PC-9 (cell line): ENCODE data around the gene HS3ST3B1. TPM values are rescaled to one million over a fixed set of nuclear protein-coding genes. Genes with fewer than 3 reads are reported as not detected.

Experiments used
- BruUV-seq: library from RNA; stranded (reverse); fragments of 400-500 nt; replicated peaks from 2 replicates; lab custom pipeline; 2021; lab: Mats Ljungman, UMichigan
- CTCF ChIA-PET: fragments of 300-600 bp; sonication (Branson Sonifier 250); formaldehyde crosslinking; loops from one replicate; lab custom pipeline; 2022; ENCODE audit warnings: antibody characterized with exemption; lab: Charles Lee
- POLR2A ChIA-PET: fragments of 300-600 bp; sonication (Branson Sonifier 250); formaldehyde crosslinking; loops from one replicate; lab custom pipeline; 2022; ENCODE audit warnings: antibody characterized with exemption; ENCODE audit not compliant: unreplicated experiment; lab: Charles Lee
- DNase-seq, 2 experiments: peaks; one replicate each; pipeline versions ENCODE4 v3.0.0 to v3.0.0-alpha.2; 2015 to 2022; ENCODE audit warnings: mixed read lengths in 1 of 2
- H2AFZ ChIP-seq: fragments of 200-600 bp; sonication (generic); 2 replicates; pipeline ENCODE4 v1.8.1; 2017; ENCODE audit warnings: antibody characterized with exemption
- H3F3A ChIP-seq: fragments of 200-600 bp; sonication (generic); 2 replicates; pipeline ENCODE4 v1.8.1; 2017; ENCODE audit warnings: antibody characterized with exemption, mild to moderate bottlenecking, low read depth; ENCODE audit not compliant: insufficient read depth
- H3K27ac ChIP-seq: fragments of 200-600 bp; sonication (generic); 2 replicates; pipeline ENCODE4 v1.6.1; 2016; ENCODE audit warnings: mixed run types
- H3K27me3 ChIP-seq: fragments of 200-600 bp; sonication (generic); 2 replicates; pipeline ENCODE4 v1.6.1; 2016; ENCODE audit warnings: low read depth, mixed run types; ENCODE audit not compliant: insufficient read depth
- H3K36me3 ChIP-seq: fragments of 200-600 bp; sonication (generic); 2 replicates; pipeline ENCODE4 v1.6.1; 2016; ENCODE audit warnings: low read depth, mixed run types
- H3K4me1 ChIP-seq: fragments of 200-600 bp; sonication (generic); replicated peaks from 2 replicates; pipeline ENCODE4 v1.6.1; 2016; ENCODE audit warnings: mixed run types; ENCODE audit not compliant: insufficient read depth
- H3K4me2 ChIP-seq: fragments of 200-600 bp; sonication (generic); 2 replicates; pipeline ENCODE4 v1.6.1; 2017; ENCODE audit warnings: mixed run types
- H3K4me3 ChIP-seq: fragments of 200-600 bp; sonication (generic); 2 replicates; pipeline ENCODE4 v1.6.1; 2016; ENCODE audit warnings: mixed run types
- H3K79me2 ChIP-seq: fragments of 200-600 bp; sonication (generic); 2 replicates; pipeline ENCODE4 v1.6.1; 2017; ENCODE audit warnings: low read depth, mixed run types
- H3K9me2 ChIP-seq: fragments of 200-600 bp; sonication (generic); 2 replicates; pipeline ENCODE4 v1.8.1; 2017; ENCODE audit warnings: mild to moderate bottlenecking; ENCODE audit not compliant: insufficient read depth
- H3K9me3 ChIP-seq: fragments of 200-600 bp; sonication (generic); 2 replicates; pipeline ENCODE4 v1.8.1; 2016; ENCODE audit warnings: low read depth; ENCODE audit not compliant: insufficient read depth
- H4K20me1 ChIP-seq: fragments of 200-600 bp; sonication (generic); 2 replicates; pipeline ENCODE4 v1.8.1; 2017; ENCODE audit not compliant: insufficient read depth
- CTCF ChIP-seq: fragments of 200-600 bp; sonication (generic); conservative IDR thresholded peaks from 2 replicates; pipeline ENCODE4 v1.6.1; 2017; ENCODE audit warnings: mixed run types, antibody characterized with exemption, mild to moderate bottlenecking, moderate library complexity
- EZH2 ChIP-seq: fragments of 200-600 bp; sonication (generic); IDR thresholded peaks from 2 replicates; pipeline ENCODE4 v1.8.0; 2017; ENCODE audit warnings: antibody characterized with exemption, low read depth
- intact Hi-C: fragments of 100-400 bp; cut with micrococcal nuclease; formaldehyde crosslinking; loops from one replicate; pipeline ENCODE4 v1.10.0; 2022; ENCODE audit not compliant: unreplicated experiment
- total RNA-seq: library from RNA; stranded (reverse); gene quantifications from 2 replicates; pipeline ENCODE4 v1.2.3, GENCODE V29; 2021

The HS3ST3B1 gene
- total RNA-seq, 1 experiment from 2014 or later = not detected

GRCh38 chr17:14376666-14377065 lies 75.8 kb downstream of the HS3ST3B1 start:
- Histone ChIP-seq H3K4me2 (no peak overlapping the region), H3K27ac (no peak overlapping the region), H3K36me3 (no peaks in the 10 kb centered on the region), H2AFZ (no peak overlapping the region), H4K20me1 (no peaks in the 10 kb centered on the region), H3K4me1 (no peaks in the 10 kb centered on the region), H3K9me2 (no peaks in the 10 kb centered on the region), H3F3A (no peaks in the 10 kb centered on the region), H3K27me3 (no peaks in the 10 kb centered on the region; the same call in 1 of the 2 replicates), H3K4me3 (no peak overlapping the region), H3K79me2 (no peaks in the 10 kb centered on the region), H3K9me3 (no peaks in the 10 kb centered on the region)
- intact Hi-C loops = no loop called here
- POLR2A ChIA-PET = no interaction called here
- DNase-seq = no peak
- CTCF ChIA-PET = no interaction called here
- no peak for TF ChIP-seq CTCF
- no peak for TF ChIP-seq EZH2
- BruUV-seq = no TSS peak

- no peak overlapping the region for H3K4me2 ChIP-seq
- peaks cover 18% of the 10 kb centered on the region; the same call in 1 of the 2 replicates for H3K27me3 ChIP-seq
- no TSS peak for BruUV-seq
- H3K27ac ChIP-seq = no peak overlapping the region
- CTCF ChIA-PET = no interaction called here
- H3K4me1 ChIP-seq = no peaks in the 10 kb centered on the region
- no peak for DNase-seq
- intact Hi-C loops = no loop called here
- TF ChIP-seq EZH2 (no peak), CTCF (no peak)
- H3K9me3 ChIP-seq = no peaks in the 10 kb centered on the region
- no peaks in the 10 kb centered on the region for H3K36me3 ChIP-seq
- POLR2A ChIA-PET = no interaction called here
- no peaks in the 10 kb centered on the region for H4K20me1 ChIP-seq
- no peaks in the 10 kb centered on the region for H3K79me2 ChIP-seq
- no peaks in the 10 kb centered on the region for H3F3A ChIP-seq
- H3K4me3 ChIP-seq = no peak overlapping the region
- H2AFZ ChIP-seq = no peak overlapping the region
- no peaks in the 10 kb centered on the region for H3K9me2 ChIP-seq
These were observed 80.7 kb downstream of the HS3ST3B1 start for GRCh38 chr17:14381606-14382005.

- no peak overlapping the region for H3K4me2 ChIP-seq
- H3K9me3 ChIP-seq = no peaks in the 10 kb centered on the region
- intact Hi-C loops = no loop called here
- H3K4me3 ChIP-seq = no peak overlapping the region
- no peaks in the 10 kb centered on the region for H3F3A ChIP-seq
- no peaks in the 10 kb centered on the region for H4K20me1 ChIP-seq
- no peak overlapping the region for H3K27ac ChIP-seq
- BruUV-seq = no TSS peak
- no peaks in the 10 kb centered on the region for H3K79me2 ChIP-seq
- H3K9me2 ChIP-seq = no peaks in the 10 kb centered on the region
- POLR2A ChIA-PET = no interaction called here
- H3K4me1 ChIP-seq = no peaks in the 10 kb centered on the region
- CTCF ChIA-PET = no interaction called here
- TF ChIP-seq EZH2 (no peak), CTCF (no peak)
- no peaks in the 10 kb centered on the region for H3K36me3 ChIP-seq
- peaks cover 17% of the 10 kb centered on the region; the same call in 1 of the 2 replicates for H3K27me3 ChIP-seq
- no peak for DNase-seq
- no peak overlapping the region for H2AFZ ChIP-seq
These were observed 86.2 kb downstream of the HS3ST3B1 start for GRCh38 chr17:14387036-14387435.
